ENCODE measurements around the gene NIPAL4.

NIPAL4 gene

DNA sequence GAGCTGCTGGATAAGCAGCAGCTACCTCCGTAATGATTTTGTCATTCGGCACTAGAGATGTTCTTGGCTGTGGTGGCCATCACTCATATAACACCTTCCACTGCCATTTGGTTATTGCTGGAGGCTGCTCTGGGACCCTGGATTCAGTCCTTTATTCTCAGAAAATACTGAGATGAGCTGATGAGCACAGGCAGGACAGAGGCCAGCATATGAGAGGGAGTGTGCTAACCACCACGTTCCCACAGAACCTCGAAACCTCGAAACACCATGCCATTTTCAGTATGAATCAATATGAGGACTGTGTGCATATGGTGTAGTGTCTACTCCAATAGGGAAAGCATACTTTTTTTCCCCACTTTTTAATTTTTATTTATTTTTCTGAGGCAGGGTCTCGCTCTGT, 59.0 kb downstream of the NIPAL4 start:
- FAIRE-seq, result no peak

DNA sequence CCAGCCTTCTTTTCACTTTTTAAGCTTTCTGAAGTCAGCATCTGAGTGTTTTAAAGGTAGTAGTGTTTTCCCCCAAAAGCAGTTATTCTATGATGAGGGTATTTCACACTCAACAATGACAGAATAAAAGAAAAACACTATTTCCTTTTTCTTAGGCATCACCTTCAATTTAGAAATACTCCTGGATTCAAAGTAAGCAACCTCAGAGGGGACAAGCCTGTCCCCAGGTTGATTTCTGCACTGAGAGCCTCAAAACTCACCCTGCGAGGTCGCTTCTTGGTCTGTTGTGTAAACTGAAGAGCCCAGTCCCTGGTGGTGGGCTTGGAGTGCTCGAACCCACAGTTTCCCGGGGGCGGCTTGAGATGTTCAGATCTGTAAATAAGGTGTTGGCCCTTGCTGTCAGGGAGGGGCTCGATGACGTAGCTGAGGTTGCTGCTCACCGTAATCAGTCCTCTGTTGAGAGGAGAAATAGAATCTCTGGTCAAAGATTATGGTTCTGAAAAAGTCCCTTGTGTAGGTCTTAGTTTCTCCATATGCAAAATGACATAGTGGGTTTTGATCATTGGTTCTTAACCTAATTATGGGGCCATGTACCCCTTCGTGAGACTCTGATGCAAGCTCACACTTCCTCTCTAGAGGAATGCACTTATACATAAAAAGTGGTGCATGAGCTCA, 59.7 kb downstream of the NIPAL4 start:
- no peak for FAIRE-seq

DNA sequence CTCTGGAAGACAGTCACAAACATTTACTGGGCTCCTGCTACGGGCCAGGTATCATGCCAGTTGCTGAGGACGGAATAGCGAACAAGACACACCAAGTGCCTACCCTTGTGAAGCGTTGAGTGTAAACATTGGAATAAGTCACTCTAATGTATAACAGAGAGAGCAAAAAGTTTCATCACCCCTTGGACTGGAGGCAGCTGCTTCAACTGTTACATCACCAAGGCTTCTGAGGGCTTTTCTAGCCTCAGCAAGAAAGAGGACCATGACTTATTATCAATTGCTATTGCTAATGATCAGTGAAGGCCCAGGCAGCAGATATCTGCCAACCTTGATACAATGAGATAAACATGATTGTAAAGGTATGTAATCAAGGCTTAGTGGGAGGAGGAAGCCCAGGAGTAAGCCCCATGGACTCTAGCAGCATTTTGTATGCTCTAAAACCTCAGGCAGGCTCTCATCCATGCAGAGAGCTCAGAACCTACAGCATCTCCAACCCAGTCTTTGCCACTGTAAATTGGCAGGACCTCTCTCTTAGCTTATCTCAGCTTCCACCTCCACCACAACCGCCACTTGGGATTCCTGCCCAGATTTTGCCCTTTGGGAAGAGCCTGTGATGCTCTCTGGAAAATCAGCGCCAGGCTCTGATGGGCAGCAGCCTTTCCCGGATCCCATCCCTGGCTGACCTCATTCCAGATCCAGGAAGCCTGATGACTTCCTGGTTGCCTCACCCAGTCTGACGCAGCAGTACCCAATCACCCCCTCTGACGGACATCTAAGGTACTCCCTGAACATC, 61.1 kb downstream of the NIPAL4 start:
- no peak for FAIRE-seq

GRCh38 chr5:157521704-157522029, 61.7 kb downstream of the NIPAL4 start:
- FAIRE-seq, result no peak

- no peak for FAIRE-seq
Observed at GRCh38 chr5:157523976-157524375, 64.0 kb downstream of the NIPAL4 start.
